ENCODE measurements around the gene IKZF2. TPM values are rescaled to one million over a fixed set of nuclear protein-coding genes. Genes with fewer than 3 reads are reported as not detected.

Gene IKZF2
- total and polyA plus RNA-seq, 2 experiments from 2014 or later = 2.6 to 10.1 TPM

- H3K9me3 Mint-ChIP-seq = no peaks in the 10 kb centered on the region
- H3K27ac ChIP-seq (ENCODE audit: low read depth) = no peak overlapping the region
- H3K4me3 ChIP-seq = no peak overlapping the region
- DNase-seq (ENCODE audit: low spot score) = no peak
- no peak overlapping the region for H3K4me2 ChIP-seq
- no peak overlapping the region for H3K27ac Mint-ChIP-seq
- H3K79me2 ChIP-seq (replicated peaks; ENCODE audit: insufficient read depth) = no peaks in the 10 kb centered on the region
- no peaks in the 10 kb centered on the region for H3F3A ChIP-seq (replicated peaks; ENCODE audit: low read depth)
- no peaks in the 10 kb centered on the region for H3K27me3 ChIP-seq (ENCODE audit: insufficient read depth)
- ATAC-seq = no peak
- H3K4me1 ChIP-seq (ENCODE audit: insufficient read depth) = peaks cover 5% of the 10 kb centered on the region; the same call in 1 of the 2 replicates
- no peaks in the 10 kb centered on the region for H3K4me1 Mint-ChIP-seq
- H3K27me3 Mint-ChIP-seq (ENCODE audit: insufficient read depth, low read depth, poor library complexity) = peaks cover 4% of the 10 kb centered on the region
- no peaks in the 10 kb centered on the region for H4K20me1 ChIP-seq (replicated peaks; ENCODE audit: insufficient read depth)
- H2AFZ ChIP-seq = peak overlapping the region; percentile 76
- TF ChIP-seq ZNF462 (CRISPR knock-in tag; IDR thresholded peaks at IDR 0.05) = no peak
- TF ChIP-seq ZNF114 (CRISPR knock-in tag; IDR thresholded peaks at IDR 0.05) = no peak
- no peak for TF ChIP-seq NANOG (IDR thresholded peaks at IDR 0.05; ENCODE audit: borderline replicate concordance)
- no peak for TF ChIP-seq CREB1 (CRISPR knock-in tag; IDR thresholded peaks at IDR 0.05; ENCODE audit: low read depth)
- TF ChIP-seq JUNB (IDR thresholded peaks at IDR 0.05; ENCODE audit: unreplicated experiment) = no peak
- no peak for TF ChIP-seq EZH2phosphoT487 (IDR thresholded peaks at IDR 0.05; ENCODE audit: unreplicated experiment)
- no peak for TF ChIP-seq REST (IDR thresholded peaks at IDR 0.05; ENCODE audit: unreplicated experiment)
- no peak for TF ChIP-seq ZNF331 (CRISPR knock-in tag; IDR thresholded peaks at IDR 0.05; ENCODE audit: low read depth)
- no peak for TF ChIP-seq CTCF (conservative IDR thresholded peaks at IDR 0.05; ENCODE audit: low read depth in 2 of 2)
- TF ChIP-seq STAT1 (IDR thresholded peaks at IDR 0.05; ENCODE audit: unreplicated experiment) = no peak
- TF ChIP-seq EZH2 (IDR thresholded peaks at IDR 0.05; ENCODE audit: low read depth, unreplicated experiment) = no peak
- TF ChIP-seq POLR2AphosphoS5 (IDR thresholded peaks at IDR 0.05; ENCODE audit: low read depth) = no peak
- TF ChIP-seq ETS1 (IDR thresholded peaks at IDR 0.05) = no peak
- H3K4me3 Mint-ChIP-seq = no peak overlapping the region
- no peaks in the 10 kb centered on the region; the same call in 1 of the 2 replicates for H3K9me2 ChIP-seq (ENCODE audit: insufficient read depth)
- no peaks in the 10 kb centered on the region for H3K36me3 ChIP-seq (ENCODE audit: insufficient read depth)
- no peaks in the 10 kb centered on the region for H3K36me3 Mint-ChIP-seq (ENCODE audit: low read depth)
These were observed 21.2 kb upstream of the IKZF2 start for GRCh38 chr2:213172641-213173040.
